Measurements from ENCODE around the gene PRR33.

Gene PRR33

DNA sequence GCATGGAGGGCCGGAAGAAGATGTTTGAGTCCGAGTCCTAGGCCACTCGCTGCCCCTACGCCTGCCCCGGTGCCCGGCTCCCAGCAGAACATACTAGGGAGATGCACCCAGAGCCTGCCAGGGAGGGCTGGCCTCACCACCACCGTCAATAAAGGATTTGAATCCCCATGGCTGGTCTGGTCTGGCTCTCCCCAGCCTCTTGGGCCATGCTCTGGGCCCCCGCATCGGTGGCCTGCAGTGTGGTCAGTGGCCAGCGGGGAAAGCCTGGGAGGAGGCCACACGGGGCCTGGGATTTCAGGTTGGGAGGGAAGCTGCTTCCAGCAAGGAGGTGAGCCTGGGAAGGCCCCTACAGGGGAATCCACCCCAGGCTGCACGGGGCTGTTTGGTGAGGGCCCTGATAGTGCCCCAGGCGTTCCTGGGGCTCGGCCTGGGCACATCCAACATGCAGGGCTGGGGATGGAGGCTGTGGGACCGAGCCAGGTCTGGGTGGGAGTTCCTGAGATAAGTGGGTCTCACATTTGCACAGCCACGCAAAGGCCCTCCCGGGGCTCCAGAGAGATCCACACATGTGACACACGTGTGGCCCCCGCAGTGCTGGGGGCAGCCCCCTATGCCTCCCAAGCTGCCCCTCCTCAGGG, 50.1 kb downstream of the PRR33 start:
- DNase-seq (ENCODE audit: low read depth), result no peak
- TF ChIP-seq, protein P1, sequence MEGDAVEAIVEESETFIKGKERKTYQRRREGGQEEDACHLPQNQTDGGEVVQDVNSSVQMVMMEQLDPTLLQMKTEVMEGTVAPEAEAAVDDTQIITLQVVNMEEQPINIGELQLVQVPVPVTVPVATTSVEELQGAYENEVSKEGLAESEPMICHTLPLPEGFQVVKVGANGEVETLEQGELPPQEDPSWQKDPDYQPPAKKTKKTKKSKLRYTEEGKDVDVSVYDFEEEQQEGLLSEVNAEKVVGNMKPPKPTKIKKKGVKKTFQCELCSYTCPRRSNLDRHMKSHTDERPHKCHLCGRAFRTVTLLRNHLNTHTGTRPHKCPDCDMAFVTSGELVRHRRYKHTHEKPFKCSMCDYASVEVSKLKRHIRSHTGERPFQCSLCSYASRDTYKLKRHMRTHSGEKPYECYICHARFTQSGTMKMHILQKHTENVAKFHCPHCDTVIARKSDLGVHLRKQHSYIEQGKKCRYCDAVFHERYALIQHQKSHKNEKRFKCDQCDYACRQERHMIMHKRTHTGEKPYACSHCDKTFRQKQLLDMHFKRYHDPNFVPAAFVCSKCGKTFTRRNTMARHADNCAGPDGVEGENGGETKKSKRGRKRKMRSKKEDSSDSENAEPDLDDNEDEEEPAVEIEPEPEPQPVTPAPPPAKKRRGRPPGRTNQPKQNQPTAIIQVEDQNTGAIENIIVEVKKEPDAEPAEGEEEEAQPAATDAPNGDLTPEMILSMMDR (conservative IDR thresholded peaks at IDR 0.05; ENCODE audit: low read depth, low read length), result no peak
- no peak overlapping the region for H3K4me3 ChIP-seq (ENCODE audit: low read depth, low read length)

DNA sequence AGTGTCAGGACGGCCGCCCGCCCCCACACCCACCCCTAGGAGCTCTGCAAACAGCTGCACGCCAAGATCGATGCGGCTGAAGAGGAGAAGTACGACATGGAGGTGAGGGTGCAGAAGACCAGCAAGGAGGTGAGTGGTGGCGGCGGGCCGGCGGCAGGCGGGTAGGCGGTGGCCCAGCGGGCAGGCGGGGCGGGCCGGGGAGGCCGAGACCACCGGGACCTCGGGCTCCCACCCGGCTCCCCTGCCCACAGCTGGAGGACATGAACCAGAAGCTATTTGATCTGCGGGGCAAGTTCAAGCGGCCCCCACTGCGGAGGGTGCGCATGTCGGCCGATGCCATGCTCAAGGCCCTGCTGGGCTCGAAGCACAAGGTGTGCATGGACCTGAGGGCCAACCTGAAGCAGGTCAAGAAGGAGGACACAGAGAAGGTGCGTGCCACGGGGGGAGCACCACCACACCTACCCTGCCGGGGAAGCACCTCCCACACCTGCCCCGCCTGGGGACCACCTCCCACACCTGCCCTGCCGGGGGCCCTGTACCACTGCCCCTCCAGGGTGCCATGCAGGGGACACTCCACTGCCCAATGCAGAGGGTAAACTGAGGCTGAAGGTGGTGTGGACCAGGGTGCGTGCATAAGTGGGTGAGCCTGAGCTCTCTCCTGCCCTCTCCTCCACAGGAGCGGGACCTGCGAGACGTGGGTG, 50.8 kb downstream of the PRR33 start:
- TF ChIP-seq, protein P1 (conservative IDR thresholded peaks at IDR 0.05; ENCODE audit: low read depth, low read length), result no peak
- no peak overlapping the region for H3K4me3 ChIP-seq (ENCODE audit: low read depth, low read length)

DNA sequence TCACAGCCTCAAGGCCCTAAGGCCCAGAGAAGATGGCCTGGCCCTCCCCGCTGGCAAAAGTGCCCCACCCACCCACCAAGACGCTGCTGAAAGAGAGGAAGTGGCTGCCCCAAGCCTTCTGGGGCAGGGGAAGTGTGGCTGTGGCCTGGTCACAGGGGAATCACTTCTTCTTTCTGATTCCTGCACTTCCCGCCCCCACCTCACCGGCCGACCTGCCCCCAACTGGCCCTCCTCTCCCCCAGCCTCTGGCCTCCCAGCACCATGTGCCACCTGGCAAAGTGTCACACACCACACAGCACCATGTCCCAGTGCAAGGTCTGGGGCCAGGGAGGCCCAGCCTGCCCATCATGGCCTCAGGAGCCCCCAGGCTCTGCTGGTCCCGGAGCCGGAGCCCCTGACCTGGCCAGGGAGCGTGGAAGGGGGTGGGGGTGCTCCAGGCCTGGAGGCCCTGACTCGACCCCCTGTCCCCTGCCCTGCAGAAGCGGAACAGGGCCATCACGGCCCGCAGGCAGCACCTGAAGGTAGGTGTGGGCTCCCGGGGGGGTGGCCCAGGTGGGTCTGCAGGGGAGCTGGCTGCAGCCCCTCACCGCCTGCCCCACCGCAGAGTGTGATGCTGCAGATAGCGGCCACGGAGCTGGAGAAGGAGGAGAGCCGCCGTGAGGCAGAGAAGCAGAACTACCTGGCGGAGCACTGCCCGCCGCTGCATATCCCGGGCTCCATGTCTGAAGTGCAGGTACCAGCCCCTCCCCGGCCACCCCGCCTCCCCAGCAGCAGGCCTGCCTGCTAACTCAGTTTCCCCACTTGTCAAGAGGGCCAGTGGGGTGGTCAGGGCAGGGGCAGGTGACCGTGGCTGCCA, 51.5 kb downstream of the PRR33 start:
- TF ChIP-seq, protein P1 (conservative IDR thresholded peaks at IDR 0.05; ENCODE audit: low read depth, low read length), result no peak
- no peak for DNase-seq (ENCODE audit: low read depth)
- H3K4me3 ChIP-seq (ENCODE audit: low read depth, low read length), result no peak overlapping the region

More for the DNA sequence above, 50.8 kb downstream of the PRR33 start:
- DNase-seq (ENCODE audit: low read depth), result no peak

DNA sequence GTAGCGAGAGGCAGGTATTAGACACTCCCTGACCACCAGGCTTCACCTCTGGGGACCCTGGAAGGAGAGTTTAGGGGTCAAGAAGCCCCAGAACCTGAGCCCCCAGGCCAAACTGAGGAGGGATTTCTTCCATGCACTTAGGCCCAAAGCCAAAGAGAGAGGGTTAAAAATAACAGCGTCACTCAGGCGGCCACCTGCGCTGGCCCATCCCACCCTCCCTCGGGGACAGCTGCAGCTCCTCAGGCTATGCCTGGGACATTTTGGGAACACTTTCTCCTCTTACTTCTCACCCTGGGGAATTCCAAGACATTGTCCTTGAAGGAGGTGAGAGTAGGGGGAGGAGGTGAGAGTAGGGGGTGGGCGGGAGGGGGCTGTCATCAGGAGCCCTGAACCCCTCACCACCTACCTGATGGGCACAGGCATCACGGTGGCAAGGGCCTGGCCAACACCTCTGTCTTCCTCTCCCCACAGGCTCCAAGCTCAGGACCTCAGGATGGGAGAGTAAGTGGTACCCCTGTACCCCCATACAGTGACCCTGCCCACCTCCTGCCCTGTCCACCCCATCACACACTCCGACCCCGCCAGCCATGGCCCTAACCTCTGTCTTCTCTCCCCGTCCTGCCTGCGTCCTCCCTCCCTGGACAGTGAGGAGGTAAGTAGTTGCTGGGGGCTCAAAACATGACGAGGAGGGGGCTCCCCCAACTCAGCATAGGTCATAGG, 52.3 kb downstream of the PRR33 start:
- no peak for DNase-seq (ENCODE audit: low read depth)
- TF ChIP-seq, protein P1 (conservative IDR thresholded peaks at IDR 0.05; ENCODE audit: low read depth, low read length), result no peak
- no peak overlapping the region for H3K4me3 ChIP-seq (ENCODE audit: low read depth, low read length)

DNA sequence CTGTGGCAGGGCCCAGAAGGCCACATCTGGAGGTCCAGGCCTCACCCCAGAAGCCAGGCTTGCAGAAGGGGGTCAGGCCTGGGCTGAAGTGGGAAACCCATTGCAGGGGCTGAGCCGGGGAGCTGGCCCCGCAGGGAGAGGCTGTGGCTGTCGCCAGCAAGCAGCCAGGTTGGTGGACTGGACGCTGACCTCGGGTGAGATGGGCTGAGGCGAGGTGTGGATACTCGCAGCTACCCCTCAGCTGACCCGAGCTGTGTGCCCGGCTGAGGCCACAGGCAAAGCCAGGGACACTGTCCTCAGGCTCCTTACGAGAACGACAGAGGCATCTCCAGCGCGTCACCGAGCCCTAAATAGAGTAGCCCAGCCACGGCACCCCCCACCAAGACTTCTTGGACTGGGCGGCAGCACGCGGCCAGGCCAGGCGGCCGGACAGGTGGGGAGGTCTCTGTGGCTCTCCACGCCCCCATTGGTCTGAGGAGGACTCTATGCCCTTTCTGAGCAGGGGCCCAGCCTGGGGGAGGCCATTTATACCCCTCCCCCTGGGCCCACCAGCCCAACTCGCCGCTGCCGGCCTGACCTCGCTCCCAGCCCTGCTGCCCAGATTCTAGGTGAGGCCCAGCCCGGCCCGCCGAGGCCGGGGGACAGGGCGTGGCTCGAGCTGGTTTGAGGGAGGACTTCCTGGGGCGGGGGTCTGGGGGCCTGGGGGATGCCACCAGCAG, 53.1 kb downstream of the PRR33 start, which contains the start of gene TNNI2:
Gene TNNI2, plus strand, starts transcription at position 556 of the 719 bp plus-strand sequence. CDS start 716 bp downstream, outside the sequence.
- TF ChIP-seq, protein P1 (conservative IDR thresholded peaks at IDR 0.05; ENCODE audit: low read depth, low read length), result no peak
- H3K4me3 ChIP-seq (ENCODE audit: low read depth, low read length), result no peak within 1 kb of the TSS
- DNase-seq (ENCODE audit: low read depth), result no peak

Measured in choroid plexus epithelial cell (primary cell).